Brain microvascular endothelial cell (primary cell): ENCODE results near the gene NPIPA1.
"Not testable (repeated sequence)": the region's sequence is repeated elsewhere in the genome, so short reads cannot be mapped to it uniquely, and the experiment has no call there.

Experiments used
- DNase-seq: peaks from one replicate; pipeline ENCODE4 v3.0.0-alpha.2; 2020
- H3K27ac ChIP-seq: fragments of 250-450 bp; sonication (Bioruptor Pico); 2 replicates; pipeline ENCODE4 v1.5.1; 2020; ENCODE audit warnings: mild to moderate bottlenecking, moderate library complexity
- H3K27me3 ChIP-seq: fragments of 250-450 bp; sonication (Bioruptor Pico); replicated peaks from 2 replicates; pipeline ENCODE4 v1.5.1; 2020; ENCODE audit warnings: mild to moderate bottlenecking
- H3K36me3 ChIP-seq: fragments of 250-450 bp; sonication (Bioruptor Pico); replicated peaks from 2 replicates; pipeline ENCODE4 v1.5.1; 2020; ENCODE audit warnings: mild to moderate bottlenecking
- H3K4me3 ChIP-seq: 2 replicates; pipeline ENCODE4 v1.5.1; 2011; ENCODE audit warnings: low read depth, mild to moderate bottlenecking, control low read depth, low read length, moderate library complexity
- in situ Hi-C: cut with HindIII; loops from 2 replicates; pipeline ENCODE4 v1.10.0; 2017; ENCODE audit warnings: low sequenced_read_pairs, low pct_ligation_motif_present

NPIPA1 gene

GRCh38 chr16:14919837-14920600, 17.2 kb upstream of the NPIPA1 start:
- H3K36me3 ChIP-seq, H3K27me3 ChIP-seq, H3K4me3 ChIP-seq, H3K27ac ChIP-seq, DNase-seq, in situ Hi-C loops: not testable (repeated sequence)

- H3K36me3 ChIP-seq, H3K27ac ChIP-seq, H3K27me3 ChIP-seq, H3K4me3 ChIP-seq, in situ Hi-C loops, DNase-seq: not testable (repeated sequence)
Measured at GRCh38 chr16:14922285-14922684, 15.0 kb upstream of the NPIPA1 start.

- H3K4me3 ChIP-seq, H3K27me3 ChIP-seq, H3K36me3 ChIP-seq, H3K27ac ChIP-seq, in situ Hi-C loops, DNase-seq: not testable (repeated sequence)
Measured at GRCh38 chr16:14922968-14923367, 14.3 kb upstream of the NPIPA1 start.

GRCh38 chr16:14923394-14924088, 13.7 kb upstream of the NPIPA1 start:
- H3K27me3 ChIP-seq, H3K36me3 ChIP-seq, DNase-seq, in situ Hi-C loops, H3K4me3 ChIP-seq, H3K27ac ChIP-seq: not testable (repeated sequence)

- H3K36me3 ChIP-seq, in situ Hi-C loops, H3K4me3 ChIP-seq, H3K27me3 ChIP-seq, H3K27ac ChIP-seq, DNase-seq: not testable (repeated sequence)
Measured at GRCh38 chr16:14924359-14924758, 12.9 kb upstream of the NPIPA1 start.

- H3K27me3 ChIP-seq, H3K4me3 ChIP-seq, H3K36me3 ChIP-seq, H3K27ac ChIP-seq, in situ Hi-C loops, DNase-seq: not testable (repeated sequence)
Measured at GRCh38 chr16:14924982-14925381, 12.3 kb upstream of the NPIPA1 start.

- H3K4me3 ChIP-seq, H3K36me3 ChIP-seq, in situ Hi-C loops, H3K27ac ChIP-seq, H3K27me3 ChIP-seq, DNase-seq: not testable (repeated sequence)
Measured at GRCh38 chr16:14928064-14928714, 9.1 kb upstream of the NPIPA1 start.

GRCh38 chr16:14929176-14929575, 8.1 kb upstream of the NPIPA1 start:
- DNase-seq, H3K27me3 ChIP-seq, in situ Hi-C loops, H3K36me3 ChIP-seq, H3K27ac ChIP-seq, H3K4me3 ChIP-seq: not testable (repeated sequence)

GRCh38 chr16:14930246-14930645, 7.0 kb upstream of the NPIPA1 start:
- not testable (repeated sequence) for H3K36me3 ChIP-seq, DNase-seq

GRCh38 chr16:14930971-14931370, 6.3 kb upstream of the NPIPA1 start:
- H3K36me3 ChIP-seq, in situ Hi-C loops, H3K4me3 ChIP-seq, DNase-seq, H3K27me3 ChIP-seq, H3K27ac ChIP-seq: not testable (repeated sequence)

More at GRCh38 chr16:14930246-14930645, 7.0 kb upstream of the NPIPA1 start:
- H3K27ac ChIP-seq, H3K4me3 ChIP-seq, H3K27me3 ChIP-seq, in situ Hi-C loops: not testable (repeated sequence)

GRCh38 chr16:14932581-14933375, 4.5 kb upstream of the NPIPA1 start:
- H3K27me3 ChIP-seq, H3K36me3 ChIP-seq, H3K27ac ChIP-seq, in situ Hi-C loops, DNase-seq, H3K4me3 ChIP-seq: not testable (repeated sequence)

- DNase-seq, H3K27me3 ChIP-seq, in situ Hi-C loops, H3K36me3 ChIP-seq, H3K27ac ChIP-seq, H3K4me3 ChIP-seq: not testable (repeated sequence)
Measured at GRCh38 chr16:14937994-14938393, 751 bp downstream of the NPIPA1 start.

GRCh38 chr16:14942686-14943085, 5.4 kb downstream of the NPIPA1 start:
- H3K27ac ChIP-seq, H3K36me3 ChIP-seq, DNase-seq, H3K4me3 ChIP-seq, in situ Hi-C loops, H3K27me3 ChIP-seq: not testable (repeated sequence)
